Measurements from ENCODE around the gene GFRA1.
"Not testable (repeated sequence)": the region's sequence is repeated elsewhere in the genome, so short reads cannot be mapped to it uniquely, and the experiment has no call there.

The GFRA1 gene

GRCh38 chr10:116168745-116169144, 104.3 kb downstream of the GFRA1 start:
- Histone ChIP-seq H3K9ac (ENCODE audit: low read length) (no peak overlapping the region), H3K9me3 (ENCODE audit: insufficient read depth, low read length) (no peaks in the 10 kb centered on the region), H3K79me2 (ENCODE audit: insufficient read depth, low read length) (no peaks in the 10 kb centered on the region), H3F3A (ENCODE audit: insufficient read depth) (no peaks in the 10 kb centered on the region), H3K4me2 (ENCODE audit: low read depth, low read length, poor library complexity, severe bottlenecking) (no peak overlapping the region), H2AFZ (ENCODE audit: low read depth, low read length, severe bottlenecking) (no peak overlapping the region), H3K36me3 (ENCODE audit: low read length) (no peaks in the 10 kb centered on the region), H4K20me1 (ENCODE audit: low read depth, low read length) (no peaks in the 10 kb centered on the region), H3K9me2 (replicated peaks; ENCODE audit: insufficient read depth, low read length) (no peaks in the 10 kb centered on the region), H3K27ac (ENCODE audit: low read depth, low read length) (no peak overlapping the region), H3K4me3 (ENCODE audit: insufficient read depth, low read length, poor library complexity, severe bottlenecking) (no peak overlapping the region), H3K27me3 (ENCODE audit: low read length) (no peaks in the 10 kb centered on the region)
- TF ChIP-seq, protein P1, sequence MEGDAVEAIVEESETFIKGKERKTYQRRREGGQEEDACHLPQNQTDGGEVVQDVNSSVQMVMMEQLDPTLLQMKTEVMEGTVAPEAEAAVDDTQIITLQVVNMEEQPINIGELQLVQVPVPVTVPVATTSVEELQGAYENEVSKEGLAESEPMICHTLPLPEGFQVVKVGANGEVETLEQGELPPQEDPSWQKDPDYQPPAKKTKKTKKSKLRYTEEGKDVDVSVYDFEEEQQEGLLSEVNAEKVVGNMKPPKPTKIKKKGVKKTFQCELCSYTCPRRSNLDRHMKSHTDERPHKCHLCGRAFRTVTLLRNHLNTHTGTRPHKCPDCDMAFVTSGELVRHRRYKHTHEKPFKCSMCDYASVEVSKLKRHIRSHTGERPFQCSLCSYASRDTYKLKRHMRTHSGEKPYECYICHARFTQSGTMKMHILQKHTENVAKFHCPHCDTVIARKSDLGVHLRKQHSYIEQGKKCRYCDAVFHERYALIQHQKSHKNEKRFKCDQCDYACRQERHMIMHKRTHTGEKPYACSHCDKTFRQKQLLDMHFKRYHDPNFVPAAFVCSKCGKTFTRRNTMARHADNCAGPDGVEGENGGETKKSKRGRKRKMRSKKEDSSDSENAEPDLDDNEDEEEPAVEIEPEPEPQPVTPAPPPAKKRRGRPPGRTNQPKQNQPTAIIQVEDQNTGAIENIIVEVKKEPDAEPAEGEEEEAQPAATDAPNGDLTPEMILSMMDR (IDR thresholded peaks at IDR 0.05; ENCODE audit: insufficient read depth, low read length, poor library complexity, severe bottlenecking), result no peak
- no peak for TF ChIP-seq EZH2phosphoT487 (conservative IDR thresholded peaks at IDR 0.05; ENCODE audit: low read length)

DNA sequence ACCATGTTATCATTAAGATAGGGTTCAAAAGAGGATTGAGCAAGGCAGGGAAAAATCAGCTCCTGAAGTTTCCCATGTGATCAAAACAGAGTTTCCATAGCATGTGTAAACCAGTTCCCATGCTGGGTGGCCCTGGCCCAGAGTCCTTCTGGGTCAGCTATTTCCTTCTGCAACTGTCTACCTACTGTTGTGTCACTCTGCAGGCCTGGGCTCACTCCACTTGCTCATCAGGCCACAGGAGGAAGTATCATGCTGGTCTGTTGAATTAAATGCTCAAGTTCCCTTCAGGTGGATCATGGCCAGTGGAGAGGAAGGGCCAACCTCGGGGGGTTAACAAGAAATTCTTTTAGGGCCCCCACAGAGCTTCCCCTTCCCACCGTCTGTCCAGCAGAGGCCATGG, 104.7 kb downstream of the GFRA1 start:
- TF ChIP-seq, protein P1 (IDR thresholded peaks at IDR 0.05; ENCODE audit: insufficient read depth, low read length, poor library complexity, severe bottlenecking), result no peak
- TF ChIP-seq EZH2phosphoT487 (conservative IDR thresholded peaks at IDR 0.05; ENCODE audit: low read length), result no peak
- H3K27me3 ChIP-seq (ENCODE audit: low read length), result no peaks in the 10 kb centered on the region
- H3K36me3 ChIP-seq (ENCODE audit: low read length), result no peaks in the 10 kb centered on the region
- no peak overlapping the region for H3K27ac ChIP-seq (ENCODE audit: low read depth, low read length)
- no peaks in the 10 kb centered on the region for H3K9me3 ChIP-seq (ENCODE audit: insufficient read depth, low read length)
- no peak overlapping the region for H3K4me3 ChIP-seq (ENCODE audit: insufficient read depth, low read length, poor library complexity, severe bottlenecking)
- no peaks in the 10 kb centered on the region for H4K20me1 ChIP-seq (ENCODE audit: low read depth, low read length)
- H3K4me2 ChIP-seq (ENCODE audit: low read depth, low read length, poor library complexity, severe bottlenecking), result no peak overlapping the region
- no peaks in the 10 kb centered on the region for H3K9me2 ChIP-seq (replicated peaks; ENCODE audit: insufficient read depth, low read length)
- H3K79me2 ChIP-seq (ENCODE audit: insufficient read depth, low read length), result no peaks in the 10 kb centered on the region
- H2AFZ ChIP-seq (ENCODE audit: low read depth, low read length, severe bottlenecking), result no peak overlapping the region
- no peaks in the 10 kb centered on the region for H3F3A ChIP-seq (ENCODE audit: insufficient read depth)
- no peak overlapping the region for H3K9ac ChIP-seq (ENCODE audit: low read length)

GRCh38 chr10:116165941-116166340, 107.1 kb downstream of the GFRA1 start:
- H3K27ac ChIP-seq (ENCODE audit: low read depth, low read length); H4K20me1 ChIP-seq (ENCODE audit: low read depth, low read length); H3K4me2 ChIP-seq (ENCODE audit: low read depth, low read length, poor library complexity, severe bottlenecking); H3K36me3 ChIP-seq (ENCODE audit: low read length); H3K79me2 ChIP-seq (ENCODE audit: insufficient read depth, low read length); H2AFZ ChIP-seq (ENCODE audit: low read depth, low read length, severe bottlenecking); H3K9me2 ChIP-seq (replicated peaks; ENCODE audit: insufficient read depth, low read length); H3K27me3 ChIP-seq (ENCODE audit: low read length); H3F3A ChIP-seq (ENCODE audit: insufficient read depth); H3K4me3 ChIP-seq (ENCODE audit: insufficient read depth, low read length, poor library complexity, severe bottlenecking); H3K9me3 ChIP-seq (ENCODE audit: insufficient read depth, low read length); H3K9ac ChIP-seq (ENCODE audit: low read length): not testable (repeated sequence)

DNA sequence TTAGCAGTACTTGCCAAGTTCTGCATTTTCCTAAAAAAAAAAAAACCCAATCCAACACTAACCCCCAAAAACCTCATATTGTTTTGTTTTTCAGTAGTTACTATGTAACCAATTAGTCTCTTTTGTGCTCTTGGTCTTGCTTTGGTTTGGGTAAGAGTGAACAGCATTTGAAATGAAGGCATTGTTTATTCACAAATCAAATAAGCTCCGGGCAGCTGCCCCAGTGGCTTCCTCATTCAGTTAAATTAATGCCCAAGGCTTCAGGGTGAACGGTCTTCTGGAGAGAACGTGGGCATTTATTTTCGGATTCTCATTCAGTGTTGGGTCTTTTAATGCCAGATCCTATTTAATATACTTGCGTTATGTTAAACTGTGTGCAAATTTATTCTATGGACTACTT, 108.7 kb downstream of the GFRA1 start:
- no peaks in the 10 kb centered on the region for H3F3A ChIP-seq (ENCODE audit: insufficient read depth)
- no peaks in the 10 kb centered on the region for H3K36me3 ChIP-seq (ENCODE audit: low read length)
- H3K79me2 ChIP-seq (ENCODE audit: insufficient read depth, low read length), result no peaks in the 10 kb centered on the region
- H3K9ac ChIP-seq (ENCODE audit: low read length), result no peak overlapping the region
- H3K27ac ChIP-seq (ENCODE audit: low read depth, low read length), result no peak overlapping the region
- H3K9me3 ChIP-seq (ENCODE audit: insufficient read depth, low read length), result no peaks in the 10 kb centered on the region
- no peak overlapping the region for H3K4me3 ChIP-seq (ENCODE audit: insufficient read depth, low read length, poor library complexity, severe bottlenecking)
- H3K4me2 ChIP-seq (ENCODE audit: low read depth, low read length, poor library complexity, severe bottlenecking), result no peak overlapping the region
- H4K20me1 ChIP-seq (ENCODE audit: low read depth, low read length), result no peaks in the 10 kb centered on the region
- TF ChIP-seq, protein P1 (IDR thresholded peaks at IDR 0.05; ENCODE audit: insufficient read depth, low read length, poor library complexity, severe bottlenecking), result no peak
- TF ChIP-seq EZH2phosphoT487 (conservative IDR thresholded peaks at IDR 0.05; ENCODE audit: low read length), result no peak
- H2AFZ ChIP-seq (ENCODE audit: low read depth, low read length, severe bottlenecking), result no peak overlapping the region
- no peaks in the 10 kb centered on the region for H3K27me3 ChIP-seq (ENCODE audit: low read length)
- no peaks in the 10 kb centered on the region for H3K9me2 ChIP-seq (replicated peaks; ENCODE audit: insufficient read depth, low read length)
